Lung (tissue), 13 donors: ENCODE measurements around the gene NR5A2. TPM values are rescaled to one million over a fixed set of nuclear protein-coding genes. Genes with fewer than 3 reads are reported as not detected.

ENCODE experiments used
- ATAC-seq: fragments of 200-7000 bp; cut with Tn5 transposase; one replicate; pipeline ENCODE4 v1.9.1; 2020; ENCODE audit warnings: moderate number of reproducible peaks; ENCODE audit not compliant: insufficient read depth, low FRiP score
- DNase-seq, 3 donors: peaks; one replicate each; pipeline ENCODE4 v3.0.0-alpha.2; 2013 to 2017
- H3K27ac ChIP-seq, 2 donors: one replicate each; pipeline ENCODE4 v1.5.1; 2013; ENCODE audit warnings: mild to moderate bottlenecking in 2 of 2, moderate library complexity in 2 of 2, control low read depth in 1 of 2, inconsistent platforms in 1 of 2, low read depth in 1 of 2, low read length in 1 of 2
- H3K27me3 ChIP-seq, 3 donors: one replicate each; pipeline ENCODE4 v1.5.1; 2013; ENCODE audit warnings: low read length in 2 of 3; ENCODE audit not compliant: control insufficient read depth in 3 of 3, insufficient read depth in 3 of 3
- H3K36me3 ChIP-seq, 4 donors: one replicate each; pipeline ENCODE4 v1.5.1; 2013; ENCODE audit warnings: low read length in 4 of 4, mild to moderate bottlenecking in 1 of 4, moderate library complexity in 1 of 4; ENCODE audit not compliant: control insufficient read depth in 4 of 4, insufficient read depth in 4 of 4
- H3K4me1 ChIP-seq, 5 donors: one replicate each; pipeline ENCODE4 v1.5.1; 2013; ENCODE audit warnings: low read length in 5 of 5, mild to moderate bottlenecking in 2 of 5, moderate library complexity in 1 of 5; ENCODE audit not compliant: control insufficient read depth in 5 of 5, insufficient read depth in 5 of 5
- H3K4me3 ChIP-seq: one replicate; pipeline ENCODE4 v1.5.1; 2013; ENCODE audit warnings: mild to moderate bottlenecking, control low read depth, moderate library complexity
- H3K9ac ChIP-seq, 2 donors: one replicate each; pipeline ENCODE4 v1.5.1; 2013; ENCODE audit warnings: low read length in 2 of 2, control low read depth in 1 of 2; ENCODE audit not compliant: insufficient read depth in 1 of 2
- H3K9me3 ChIP-seq, 4 donors: one replicate each; pipeline ENCODE4 v1.5.1; 2013; ENCODE audit warnings: low read length in 3 of 4, mild to moderate bottlenecking in 1 of 4, moderate library complexity in 1 of 4; ENCODE audit not compliant: control insufficient read depth in 4 of 4, insufficient read depth in 3 of 4
- CTCF ChIP-seq: IDR thresholded peaks from 2 replicates; pipeline ENCODE4 v1.5.1; 2012; ENCODE audit warnings: mild to moderate bottlenecking; ENCODE audit errors: control extremely low read depth, extremely low read depth
- WGBS, 2 donors: extraction: QIAGEN DNeasy Blood & Tissue Kit; methylation state at CpG; one replicate each; pipeline ENCODE4 v1.1.7; 2013; 5-methylcytosine and 5-hydroxymethylcytosine counted together
- polyA plus RNA-seq, 2 donors: library from polyadenylated mRNA; stranded (reverse); fragments of 200-250 nt; gene quantifications; one replicate each; pipeline ENCODE4 v1.2.1, GENCODE V29; 2013
- small RNA-seq: library from RNA; depleted of rRNA; stranded (forward); fragments of <200 nt; gene quantifications from one replicate; pipeline ENCODE3, GENCODE V24; 2014; ENCODE audit warnings: low replicate concordance
- total RNA-seq, 2 donors: library from RNA; depleted of rRNA in 1 of 2; stranded (reverse); fragments of >200 nt in 1 of 2; gene quantifications; one replicate each; pipeline ENCODE4 v1.2.1, GENCODE V29; 2014 to 2021
- donor health status: control.
- donor health status: control.
- donor health status: Bipolar disorder and iron deficiency.
- donor health status: healthy.
- donor health status: DM: yes; HTN: yes; CAD: no.

NR5A2 gene
- total and polyA plus RNA-seq, 4 donors, result 1.2 to 8.5 (median 2.6) TPM

- Histone ChIP-seq H3K4me3 (no peak overlapping the region), H3K4me1 (peaks cover 0 to 9% (median 0%) of the 10 kb centered on the region in 5 donors), H3K27ac (no peak overlapping the region), H3K36me3 (no peaks in the 10 kb centered on the region), H3K9ac (no peak overlapping the region), H3K27me3 (no peaks in the 10 kb centered on the region), H3K9me3 (no peaks in the 10 kb centered on the region)
- 74 to 80% methylated on average over 1 of the region's 1 CpG for WGBS, 2 donors
- DNase-seq (no peak), ATAC-seq (no peak)
- TF ChIP-seq CTCF, result no peak
Observed at GRCh38 chr1:200226969-200227303, 199.4 kb downstream of the NR5A2 start.

Small RNA genes lying within 50 kb of the gene (small RNA-seq; reads per million reads assigned to genes)
- gene RNU6-570P (not detected), gene RNU6-609P (not detected), gene RNU6-716P (not detected)
